IPS-18c (cell line): ENCODE results near the gene MAP3K6.
A peak's percentile ranks its signal among the peaks of the same experiment; 100 is the strongest.
"Not testable (repeated sequence)": the region's sequence is repeated elsewhere in the genome, so short reads cannot be mapped to it uniquely, and the experiment has no call there.

ENCODE experiments used
- H3K4me3 ChIP-seq: 2 replicates; pipeline ENCODE4 v1.7.0; 2013; ENCODE audit warnings: low read depth, mild to moderate bottlenecking, low read length, moderate library complexity; ENCODE audit not compliant: insufficient read depth
- H3K9me3 ChIP-seq: one replicate; pipeline ENCODE4 v1.6.1; 2013; ENCODE audit warnings: mild to moderate bottlenecking, low read length, moderate library complexity; ENCODE audit not compliant: control insufficient read depth, insufficient read depth

MAP3K6 gene

DNA sequence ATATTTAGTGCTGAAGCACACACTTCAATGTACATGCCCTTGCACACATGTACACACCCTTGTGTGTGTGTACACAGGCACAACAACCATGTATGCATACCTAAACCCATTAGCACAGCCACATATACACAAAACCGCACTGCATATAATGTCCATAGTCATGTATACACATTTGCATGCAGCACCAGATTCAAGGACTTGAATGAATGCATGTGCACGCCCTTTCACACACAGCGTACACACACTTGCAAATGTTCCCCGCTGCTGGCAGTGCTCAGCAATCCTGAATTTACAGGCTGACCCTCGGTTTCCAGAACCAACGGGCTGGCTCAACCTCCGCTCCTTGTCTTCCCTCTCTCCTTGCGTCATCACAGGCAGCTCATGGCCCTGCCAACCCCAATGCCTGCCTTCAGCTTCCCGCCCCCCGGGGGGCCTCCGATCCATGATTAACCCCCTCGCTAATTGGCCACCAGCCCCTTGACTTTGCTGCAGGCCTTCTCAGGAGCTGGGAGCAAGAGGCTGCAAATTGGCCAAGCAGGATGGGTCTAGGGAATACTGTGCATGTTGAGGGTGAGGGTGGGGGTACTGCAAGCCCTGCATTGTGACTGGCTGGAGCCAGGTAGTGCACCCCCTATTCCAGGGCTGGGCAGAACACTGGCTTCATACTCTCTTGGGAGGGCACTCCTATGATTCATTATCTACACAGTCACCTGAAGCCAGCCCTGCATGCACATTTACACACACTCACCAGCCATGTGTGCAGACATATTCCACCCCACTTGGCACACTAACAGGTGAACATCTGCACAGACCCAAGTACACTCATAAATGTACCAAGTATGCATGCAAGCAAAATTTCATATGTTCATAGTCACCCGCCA lies 33.6 kb upstream of the MAP3K6 start:
- Histone ChIP-seq H3K9me3 (no peaks in the 10 kb centered on the region), H3K4me3 (no peak overlapping the region)

- Histone ChIP-seq H3K9me3 (no peaks in the 10 kb centered on the region), H3K4me3 (no peak overlapping the region)
Measured at GRCh38 chr1:27399251-27400025, 32.7 kb upstream of the MAP3K6 start.

DNA sequence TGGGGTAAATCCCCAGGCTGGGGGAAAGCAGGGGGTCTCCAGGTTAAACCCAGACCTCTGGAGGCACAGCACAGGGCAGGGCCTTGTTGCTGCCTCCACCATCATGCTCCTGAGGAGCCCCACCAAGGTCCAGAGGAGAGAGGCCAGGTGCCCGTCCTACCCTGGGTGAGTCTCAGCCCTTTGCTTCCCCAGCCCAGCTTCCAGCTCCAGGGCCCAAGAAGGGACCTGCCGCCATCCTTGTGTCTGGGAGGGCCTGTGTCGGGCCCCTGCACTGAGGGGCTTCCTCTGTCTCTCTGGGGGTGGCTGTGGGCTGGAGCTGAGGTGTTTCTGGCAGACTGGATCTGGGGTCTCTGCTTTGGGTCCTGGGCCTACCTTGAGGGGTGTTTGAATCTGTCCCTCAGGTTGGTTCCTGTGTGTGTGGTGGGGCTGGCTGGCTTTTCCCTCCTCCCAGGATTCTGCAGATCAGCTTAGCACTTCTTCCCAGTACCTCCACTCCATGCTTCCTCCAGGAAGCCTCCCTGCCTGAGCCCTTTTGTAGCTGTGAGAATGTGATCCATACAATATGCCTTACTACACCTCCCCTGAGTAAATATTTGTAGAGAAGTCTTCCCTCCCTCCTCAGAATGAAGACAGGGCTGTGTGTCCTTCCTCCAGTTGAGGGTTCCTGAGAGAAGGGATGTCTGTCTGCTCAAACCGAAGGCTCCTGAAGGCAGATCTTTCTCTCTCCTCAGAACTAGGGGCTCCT lies 31.8 kb upstream of the MAP3K6 start:
- Histone ChIP-seq H3K9me3 (no peaks in the 10 kb centered on the region), H3K4me3 (no peak overlapping the region)

DNA sequence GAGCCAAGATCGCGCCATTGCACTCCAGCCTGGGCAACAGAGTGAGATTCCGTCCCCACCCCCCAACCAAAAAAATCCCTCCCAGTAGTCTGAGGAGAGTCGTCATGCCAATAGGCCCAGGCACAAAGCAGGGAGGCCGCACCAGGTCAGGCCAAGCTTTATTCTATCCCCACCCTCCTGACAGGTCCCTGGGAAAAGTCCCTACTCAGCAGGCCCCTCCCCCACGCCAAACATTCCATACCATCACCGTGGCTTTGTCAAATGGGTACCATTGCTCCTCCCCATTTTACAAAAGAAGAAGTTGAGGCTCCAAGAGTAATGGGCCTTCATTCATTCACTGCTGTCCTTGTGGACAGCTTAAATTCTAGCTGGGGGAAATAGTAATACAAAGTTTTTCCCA lies 31.0 kb upstream of the MAP3K6 start:
- H3K9me3 ChIP-seq = no peaks in the 10 kb centered on the region
- no peak overlapping the region for H3K4me3 ChIP-seq

DNA sequence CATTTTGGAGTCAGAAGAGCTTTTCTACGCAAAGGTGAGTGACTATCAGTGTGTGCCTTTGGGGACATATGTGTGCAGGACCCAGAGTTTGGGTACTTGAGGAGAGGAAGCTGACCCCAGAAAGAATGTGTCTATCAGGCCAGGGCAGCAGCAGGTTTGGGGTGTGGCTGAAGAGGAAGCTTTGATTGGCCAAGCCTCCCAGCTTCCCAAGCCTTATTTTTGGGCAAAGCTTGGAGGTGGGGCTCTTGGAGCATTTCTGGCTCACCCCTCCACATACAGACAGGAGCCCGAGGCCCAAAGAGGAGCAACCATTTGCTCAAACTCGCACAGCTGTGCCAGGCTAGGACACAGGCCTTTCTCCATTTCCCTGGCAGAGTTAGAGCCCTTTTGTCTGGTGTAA lies 30.3 kb upstream of the MAP3K6 start:
- Histone ChIP-seq H3K9me3 (no peaks in the 10 kb centered on the region), H3K4me3 (no peak overlapping the region)

- no peaks in the 10 kb centered on the region for H3K9me3 ChIP-seq
- H3K4me3 ChIP-seq = no peak overlapping the region
Measured at GRCh38 chr1:27395441-27396195, 28.9 kb upstream of the MAP3K6 start.

GRCh38 chr1:27394925-27395324 lies 28.2 kb upstream of the MAP3K6 start:
- H3K4me3 ChIP-seq = no peak overlapping the region
- no peaks in the 10 kb centered on the region for H3K9me3 ChIP-seq

DNA sequence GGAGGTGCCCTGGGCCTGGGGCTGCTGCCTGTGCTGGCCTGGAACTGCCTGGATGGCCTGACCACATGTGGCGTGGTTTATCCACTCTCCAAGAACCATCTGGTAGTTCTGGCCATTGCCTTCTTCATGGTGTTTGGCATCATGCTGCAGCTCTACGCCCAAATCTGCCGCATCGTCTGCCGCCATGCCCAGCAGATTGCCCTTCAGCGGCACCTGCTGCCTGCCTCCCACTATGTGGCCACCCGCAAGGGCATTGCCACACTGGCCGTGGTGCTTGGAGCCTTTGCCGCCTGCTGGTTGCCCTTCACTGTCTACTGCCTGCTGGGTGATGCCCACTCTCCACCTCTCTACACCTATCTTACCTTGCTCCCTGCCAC lies 27.5 kb upstream of the MAP3K6 start:
- H3K4me3 ChIP-seq = no peak overlapping the region

GRCh38 chr1:27393641-27394281 lies 27.0 kb upstream of the MAP3K6 start:
- peak overlapping the region; percentile 86; the same call in 1 of the 2 replicates for H3K4me3 ChIP-seq

More for the DNA sequence above, 27.5 kb upstream of the MAP3K6 start:
- no peaks in the 10 kb centered on the region for H3K9me3 ChIP-seq

GRCh38 chr1:27392778-27393635 lies 26.2 kb upstream of the MAP3K6 start:
- peak overlapping the region; percentile 86 for H3K4me3 ChIP-seq

More at GRCh38 chr1:27393641-27394281, 27.0 kb upstream of the MAP3K6 start:
- no peaks in the 10 kb centered on the region for H3K9me3 ChIP-seq

DNA sequence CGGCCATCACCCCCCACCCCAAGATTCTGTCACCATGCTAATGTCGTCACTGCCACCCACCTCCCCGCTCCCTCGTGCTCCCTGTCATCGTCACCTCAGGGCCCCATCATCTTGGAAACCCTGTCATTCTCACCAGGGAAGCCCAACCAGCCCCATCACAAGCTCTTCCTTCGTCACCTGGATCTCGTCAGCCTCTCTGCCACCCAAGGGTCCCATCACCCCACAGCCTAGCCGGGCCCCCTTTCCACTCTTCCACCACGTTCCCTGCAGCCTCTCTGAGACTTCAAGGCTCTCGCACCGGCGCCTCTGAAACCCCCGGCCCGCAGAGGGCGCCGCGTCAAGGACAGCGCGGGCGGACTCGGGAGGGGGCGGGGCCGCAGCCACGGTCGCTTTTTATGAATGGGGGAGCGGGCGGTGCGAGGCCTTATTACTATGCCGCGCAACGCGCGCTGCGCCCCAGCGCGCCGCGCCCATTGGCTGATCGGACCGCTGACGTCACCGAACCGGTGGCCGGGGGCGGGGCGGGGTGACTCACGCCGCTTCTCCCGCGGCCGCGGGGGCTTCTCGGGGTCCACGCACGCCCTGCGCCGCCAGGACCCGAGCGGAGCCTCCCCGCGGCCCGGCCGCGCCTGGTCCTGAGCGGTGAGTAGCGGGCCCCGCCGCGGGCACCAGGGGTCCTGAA lies 25.5 kb upstream of the MAP3K6 start, which contains the start of gene GPR3:
GPR3 (plus strand) TSS at position 527 of the 682 bp plus-strand sequence. CDS start 1,177 bp downstream, outside the sequence.
- H3K9me3 ChIP-seq = no peaks in the 10 kb centered on the region
- peak within 1 kb of the TSS; percentile 86 for H3K4me3 ChIP-seq

More at GRCh38 chr1:27392778-27393635, 26.2 kb upstream of the MAP3K6 start:
- H3K9me3 ChIP-seq = no peaks in the 10 kb centered on the region

GRCh38 chr1:27391511-27392095 lies 24.8 kb upstream of the MAP3K6 start:
- Histone ChIP-seq H3K4me3 (peak overlapping the region; percentile 86; the same call in 1 of the 2 replicates), H3K9me3 (no peaks in the 10 kb centered on the region)

- Histone ChIP-seq H3K4me3 (no peak overlapping the region), H3K9me3 (no peaks in the 10 kb centered on the region)
Measured at GRCh38 chr1:27388337-27389005, 21.7 kb upstream of the MAP3K6 start.

- H3K9me3 ChIP-seq, H3K4me3 ChIP-seq: not testable (repeated sequence)
Measured at GRCh38 chr1:27384797-27385196, 18.0 kb upstream of the MAP3K6 start.
